ENCODE results near the gene PIP5K1B. TPM values are rescaled to one million over a fixed set of nuclear protein-coding genes. Genes with fewer than 3 reads are reported as not detected.

The PIP5K1B gene
- total and polyA plus RNA-seq, 2 of the 13 experiments (the other 11 are each of a cell fraction or from before 2014, with no cell fraction given), result 15.8 to 17.5 TPM

DNA sequence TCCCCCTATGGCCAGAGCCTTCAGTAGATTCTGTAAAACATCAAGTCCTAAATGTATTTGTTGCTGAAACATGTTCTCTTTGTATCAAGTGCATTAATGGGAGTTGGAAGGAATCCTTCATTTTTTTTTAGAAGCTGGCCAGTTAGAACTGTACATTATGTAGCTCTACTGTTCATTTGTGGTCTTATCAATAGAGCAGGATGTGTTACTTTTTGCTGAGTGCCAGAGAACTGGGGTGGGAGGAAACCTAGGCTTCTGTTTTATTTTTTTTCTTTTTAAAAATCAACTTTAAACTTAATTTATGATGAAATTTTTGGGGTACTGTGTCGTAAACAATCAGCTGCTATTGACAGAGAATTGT is 5.1 kb downstream of the PIP5K1B start:
- in situ Hi-C loops (cut with HindIII; ENCODE audit: extremely low pct_ligation_motif_present, low pct_unique_long_range_greater_than_20kb) (no loop called here), intact Hi-C loops (cut with micrococcal nuclease; ENCODE audit: unreplicated experiment) (no loop called here)
- Histone ChIP-seq H2AFZ (ENCODE audit: low read length) (no peak overlapping the region), H3K4me3 (replicated peaks in 1 of 3; ENCODE audit: insufficient read depth in 1 of 3, low read depth in 2 of 3, low read length in 3 of 3) (no peak overlapping the region), H3K4me1 (ENCODE audit: insufficient read depth, low read length) (peaks cover 64% of the 10 kb centered on the region), H3K27me3 (ENCODE audit: control insufficient read depth in 1 of 2, insufficient read depth in 2 of 2, low read length in 2 of 2) (no peaks in the 10 kb centered on the region; a peak in 1 of 5 replicates), H3K36me3 (replicated peaks in 1 of 2; ENCODE audit: control insufficient read depth in 1 of 2, insufficient read depth in 2 of 2, low read length in 2 of 2) (peaks cover 0 to 4% of the 10 kb centered on the region in 2 experiments; a peak in 2 of 5 replicates), H4K20me1 (ENCODE audit: insufficient read depth, low read length) (no peaks in the 10 kb centered on the region), H3K4me2 (ENCODE audit: low read depth, low read length) (no peak overlapping the region), H3K9ac (ENCODE audit: insufficient read depth, low read depth, low read length) (no peak overlapping the region), H3K79me2 (ENCODE audit: insufficient read depth, low read length) (peaks cover 82% of the 10 kb centered on the region), H3K9me3 (ENCODE audit: low read length) (no peaks in the 10 kb centered on the region), H3K27ac (ENCODE audit: extremely low read length, insufficient read depth, low read length) (no peak overlapping the region)
- DNase-seq (ENCODE audit: low spot score), result no peak
- ChIA-PET CTCF (ENCODE audit: low intra/inter-chr PET ratio, low total read pairs) (no interaction called here), POLR2A (interaction anchor here (1.4 kb wide), 1 partner anchor 29 kb away, joined by 3 read pairs; no protein-coding TSS in a partner anchor)
- FAIRE-seq, result no peak
- BruUV-seq (replicated peaks), result no TSS peak
- TF ChIP-seq ZNF782 (CRISPR knock-in tag; IDR thresholded peaks at IDR 0.05; ENCODE audit: borderline replicate concordance) (no peak), ZBTB3 (CRISPR knock-in tag; IDR thresholded peaks at IDR 0.05; ENCODE audit: borderline replicate concordance, low read depth) (no peak), SALL1 (CRISPR knock-in tag; IDR thresholded peaks at IDR 0.05) (no peak), NCOA1 (CRISPR knock-in tag; IDR thresholded peaks at IDR 0.05) (no peak), ZNF34 (CRISPR knock-in tag; IDR thresholded peaks at IDR 0.05; ENCODE audit: borderline replicate concordance) (no peak), GABPB1 (CRISPR knock-in tag; IDR thresholded peaks at IDR 0.05) (no peak), ZNF781 (CRISPR knock-in tag; IDR thresholded peaks at IDR 0.05; ENCODE audit: borderline replicate concordance, not compliant biosample characterization) (no peak), PHF21A (CRISPR knock-in tag; IDR thresholded peaks at IDR 0.05) (no peak), ZBTB8A (CRISPR knock-in tag; IDR thresholded peaks at IDR 0.05; ENCODE audit: borderline replicate concordance, low read depth) (no peak)
- TF ChIP-seq, protein P1, sequence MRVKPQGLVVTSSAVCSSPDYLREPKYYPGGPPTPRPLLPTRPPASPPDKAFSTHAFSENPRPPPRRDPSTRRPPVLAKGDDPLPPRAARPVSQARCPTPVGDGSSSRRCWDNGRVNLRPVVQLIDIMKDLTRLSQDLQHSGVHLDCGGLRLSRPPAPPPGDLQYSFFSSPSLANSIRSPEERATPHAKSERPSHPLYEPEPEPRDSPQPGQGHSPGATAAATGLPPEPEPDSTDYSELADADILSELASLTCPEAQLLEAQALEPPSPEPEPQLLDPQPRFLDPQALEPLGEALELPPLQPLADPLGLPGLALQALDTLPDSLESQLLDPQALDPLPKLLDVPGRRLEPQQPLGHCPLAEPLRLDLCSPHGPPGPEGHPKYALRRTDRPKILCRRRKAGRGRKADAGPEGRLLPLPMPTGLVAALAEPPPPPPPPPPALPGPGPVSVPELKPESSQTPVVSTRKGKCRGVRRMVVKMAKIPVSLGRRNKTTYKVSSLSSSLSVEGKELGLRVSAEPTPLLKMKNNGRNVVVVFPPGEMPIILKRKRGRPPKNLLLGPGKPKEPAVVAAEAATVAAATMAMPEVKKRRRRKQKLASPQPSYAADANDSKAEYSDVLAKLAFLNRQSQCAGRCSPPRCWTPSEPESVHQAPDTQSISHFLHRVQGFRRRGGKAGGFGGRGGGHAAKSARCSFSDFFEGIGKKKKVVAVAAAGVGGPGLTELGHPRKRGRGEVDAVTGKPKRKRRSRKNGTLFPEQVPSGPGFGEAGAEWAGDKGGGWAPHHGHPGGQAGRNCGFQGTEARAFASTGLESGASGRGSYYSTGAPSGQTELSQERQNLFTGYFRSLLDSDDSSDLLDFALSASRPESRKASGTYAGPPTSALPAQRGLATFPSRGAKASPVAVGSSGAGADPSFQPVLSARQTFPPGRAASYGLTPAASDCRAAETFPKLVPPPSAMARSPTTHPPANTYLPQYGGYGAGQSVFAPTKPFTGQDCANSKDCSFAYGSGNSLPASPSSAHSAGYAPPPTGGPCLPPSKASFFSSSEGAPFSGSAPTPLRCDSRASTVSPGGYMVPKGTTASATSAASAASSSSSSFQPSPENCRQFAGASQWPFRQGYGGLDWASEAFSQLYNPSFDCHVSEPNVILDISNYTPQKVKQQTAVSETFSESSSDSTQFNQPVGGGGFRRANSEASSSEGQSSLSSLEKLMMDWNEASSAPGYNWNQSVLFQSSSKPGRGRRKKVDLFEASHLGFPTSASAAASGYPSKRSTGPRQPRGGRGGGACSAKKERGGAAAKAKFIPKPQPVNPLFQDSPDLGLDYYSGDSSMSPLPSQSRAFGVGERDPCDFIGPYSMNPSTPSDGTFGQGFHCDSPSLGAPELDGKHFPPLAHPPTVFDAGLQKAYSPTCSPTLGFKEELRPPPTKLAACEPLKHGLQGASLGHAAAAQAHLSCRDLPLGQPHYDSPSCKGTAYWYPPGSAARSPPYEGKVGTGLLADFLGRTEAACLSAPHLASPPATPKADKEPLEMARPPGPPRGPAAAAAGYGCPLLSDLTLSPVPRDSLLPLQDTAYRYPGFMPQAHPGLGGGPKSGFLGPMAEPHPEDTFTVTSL (CRISPR knock-in tag; IDR thresholded peaks at IDR 0.05; ENCODE audit: borderline replicate concordance), result no peak
- 95% methylated on average over 1 of the region's 1 CpG for WGBS (ENCODE audit: low lambda C conversion rate)
- no peak for ATAC-seq
